ENCODE data around the gene PTPRN.
"Not testable (repeated sequence)": the region's sequence is repeated elsewhere in the genome, so short reads cannot be mapped to it uniquely, and the experiment has no call there.

Gene PTPRN

DNA sequence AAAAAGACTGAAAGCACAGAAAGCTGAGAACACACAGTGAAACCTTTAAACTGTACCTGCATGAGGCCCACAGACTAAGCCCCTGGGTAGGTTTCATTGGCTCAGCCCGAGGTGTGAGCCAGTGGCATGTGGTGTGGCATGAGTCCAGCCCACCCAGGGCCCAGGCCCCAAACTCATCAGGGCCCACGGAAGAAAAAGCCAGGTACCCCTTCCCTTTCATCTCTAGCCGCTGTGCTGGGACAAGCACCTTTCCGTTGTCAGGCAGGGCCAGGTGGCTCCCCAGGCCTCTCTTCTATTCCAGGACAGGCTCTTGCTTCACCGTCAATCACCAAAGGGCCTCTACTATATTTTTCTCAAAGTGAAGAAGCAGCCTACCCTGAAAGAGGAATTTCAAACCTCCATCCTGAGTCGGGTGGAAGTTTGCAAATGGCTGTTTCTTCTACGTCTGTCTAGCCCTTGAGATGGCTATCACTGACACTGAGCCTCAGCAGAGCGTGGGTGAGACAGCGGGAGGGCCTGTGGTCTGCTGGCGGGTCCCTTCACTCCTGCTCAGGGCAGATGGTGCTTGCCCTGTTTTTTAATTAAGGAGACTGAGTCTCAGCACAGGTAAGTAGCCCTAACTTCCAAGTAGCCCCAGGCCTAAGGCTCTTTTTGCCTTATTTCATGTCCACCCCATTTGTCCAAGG, 21.5 kb downstream of the PTPRN start:
- no peaks in the 10 kb centered on the region for H3F3A ChIP-seq (ENCODE audit: insufficient read depth)
- no peaks in the 10 kb centered on the region for H3K27me3 ChIP-seq (ENCODE audit: low read length)
- H2AFZ ChIP-seq (ENCODE audit: low read depth, low read length, severe bottlenecking): no peak overlapping the region
- no peaks in the 10 kb centered on the region for H3K9me3 ChIP-seq (ENCODE audit: insufficient read depth, low read length)
- no peak for TF ChIP-seq CTCF (IDR thresholded peaks at IDR 0.05; ENCODE audit: insufficient read depth, low read length, poor library complexity, severe bottlenecking)
- no peak for TF ChIP-seq EZH2phosphoT487 (conservative IDR thresholded peaks at IDR 0.05; ENCODE audit: low read length)
- no peak overlapping the region for H3K9ac ChIP-seq (ENCODE audit: low read length)
- H3K4me2 ChIP-seq (ENCODE audit: low read depth, low read length, poor library complexity, severe bottlenecking): no peak overlapping the region
- no peaks in the 10 kb centered on the region for H3K36me3 ChIP-seq (ENCODE audit: low read length)
- H3K4me3 ChIP-seq (ENCODE audit: insufficient read depth, low read length, poor library complexity, severe bottlenecking): no peak overlapping the region
- no peak overlapping the region for H3K27ac ChIP-seq (ENCODE audit: low read depth, low read length)
- H3K79me2 ChIP-seq (ENCODE audit: insufficient read depth, low read length): no peaks in the 10 kb centered on the region
- H3K9me2 ChIP-seq (replicated peaks; ENCODE audit: insufficient read depth, low read length): no peaks in the 10 kb centered on the region
- no peaks in the 10 kb centered on the region for H4K20me1 ChIP-seq (ENCODE audit: low read depth, low read length)

DNA sequence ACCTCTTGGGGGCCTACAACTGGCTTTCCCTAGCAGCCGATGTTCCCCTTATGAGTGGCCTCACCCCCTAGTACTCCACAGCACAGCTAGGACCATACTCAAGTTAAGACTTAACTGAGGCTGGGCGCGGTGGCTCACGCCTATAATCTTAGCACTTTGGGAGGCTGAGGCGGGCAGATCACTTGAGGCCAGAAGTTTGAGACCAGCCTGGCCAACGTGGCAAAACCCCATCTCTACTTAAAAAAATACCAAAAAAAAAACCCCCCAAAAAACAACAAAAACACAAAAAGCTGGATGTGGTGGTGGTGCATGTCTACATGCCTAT, 22.1 kb downstream of the PTPRN start:
- not testable (repeated sequence) for H3K9me2 ChIP-seq (replicated peaks; ENCODE audit: insufficient read depth, low read length); H3K27ac ChIP-seq (ENCODE audit: low read depth, low read length); H4K20me1 ChIP-seq (ENCODE audit: low read depth, low read length); H3K9me3 ChIP-seq (ENCODE audit: insufficient read depth, low read length); H2AFZ ChIP-seq (ENCODE audit: low read depth, low read length, severe bottlenecking); H3K79me2 ChIP-seq (ENCODE audit: insufficient read depth, low read length); H3F3A ChIP-seq (ENCODE audit: insufficient read depth); H3K4me2 ChIP-seq (ENCODE audit: low read depth, low read length, poor library complexity, severe bottlenecking); H3K9ac ChIP-seq (ENCODE audit: low read length); H3K27me3 ChIP-seq (ENCODE audit: low read length); H3K4me3 ChIP-seq (ENCODE audit: insufficient read depth, low read length, poor library complexity, severe bottlenecking); H3K36me3 ChIP-seq (ENCODE audit: low read length)

DNA sequence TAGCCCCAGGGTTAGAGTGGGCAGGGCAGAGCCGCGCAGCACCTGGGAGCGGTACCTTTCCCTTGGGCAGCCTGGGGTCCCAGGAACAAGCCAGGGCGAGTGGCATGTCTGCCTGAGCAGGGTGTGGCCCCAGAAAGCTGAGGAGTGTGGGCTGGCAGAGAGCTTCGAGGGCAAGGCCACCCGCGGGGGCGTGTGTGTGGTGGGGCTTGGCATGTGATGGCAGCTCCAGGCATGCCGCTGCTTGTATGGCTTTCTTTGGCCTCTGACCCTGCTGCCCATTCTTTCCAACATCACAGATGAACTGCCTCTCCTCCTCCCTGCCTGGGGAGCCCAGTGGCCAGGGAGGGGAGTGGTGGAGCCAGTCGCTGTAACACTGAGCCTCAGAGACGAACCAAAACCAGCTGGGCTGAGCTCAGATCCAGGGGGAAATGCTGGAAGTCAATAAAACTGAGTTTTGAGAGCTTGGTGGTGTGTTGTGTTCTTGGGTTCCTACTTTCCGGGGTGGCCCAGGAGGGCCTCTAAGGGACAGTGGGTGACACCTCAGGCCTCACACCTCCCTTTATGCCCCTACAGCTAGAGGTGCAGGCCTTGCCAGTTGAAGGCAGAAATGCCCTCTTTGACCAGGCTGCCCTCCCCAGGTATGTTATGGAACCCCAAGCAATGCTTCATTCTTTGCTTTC, 22.6 kb downstream of the PTPRN start:
- Histone ChIP-seq H3K79me2 (ENCODE audit: insufficient read depth, low read length) (no peaks in the 10 kb centered on the region), H3K4me3 (ENCODE audit: insufficient read depth, low read length, poor library complexity, severe bottlenecking) (no peak overlapping the region), H4K20me1 (ENCODE audit: low read depth, low read length) (no peaks in the 10 kb centered on the region), H3K9me3 (ENCODE audit: insufficient read depth, low read length) (no peaks in the 10 kb centered on the region), H3K27ac (ENCODE audit: low read depth, low read length) (no peak overlapping the region), H3K4me2 (ENCODE audit: low read depth, low read length, poor library complexity, severe bottlenecking) (no peak overlapping the region), H3K9ac (ENCODE audit: low read length) (no peak overlapping the region), H3K9me2 (replicated peaks; ENCODE audit: insufficient read depth, low read length) (no peaks in the 10 kb centered on the region), H3K27me3 (ENCODE audit: low read length) (no peaks in the 10 kb centered on the region), H2AFZ (ENCODE audit: low read depth, low read length, severe bottlenecking) (no peak overlapping the region), H3K36me3 (ENCODE audit: low read length) (no peaks in the 10 kb centered on the region), H3F3A (ENCODE audit: insufficient read depth) (no peaks in the 10 kb centered on the region)
- TF ChIP-seq EZH2phosphoT487 (conservative IDR thresholded peaks at IDR 0.05; ENCODE audit: low read length): no peak
- no peak for TF ChIP-seq CTCF (IDR thresholded peaks at IDR 0.05; ENCODE audit: insufficient read depth, low read length, poor library complexity, severe bottlenecking)

- TF ChIP-seq EZH2phosphoT487 (conservative IDR thresholded peaks at IDR 0.05; ENCODE audit: low read length) (no peak), CTCF (IDR thresholded peaks at IDR 0.05; ENCODE audit: insufficient read depth, low read length, poor library complexity, severe bottlenecking) (no peak)
- no peak overlapping the region for H3K4me2 ChIP-seq (ENCODE audit: low read depth, low read length, poor library complexity, severe bottlenecking)
- H3F3A ChIP-seq (ENCODE audit: insufficient read depth): no peaks in the 10 kb centered on the region
- H4K20me1 ChIP-seq (ENCODE audit: low read depth, low read length): no peaks in the 10 kb centered on the region
- H3K4me3 ChIP-seq (ENCODE audit: insufficient read depth, low read length, poor library complexity, severe bottlenecking): no peak overlapping the region
- H3K27me3 ChIP-seq (ENCODE audit: low read length): no peaks in the 10 kb centered on the region
- no peak overlapping the region for H2AFZ ChIP-seq (ENCODE audit: low read depth, low read length, severe bottlenecking)
- no peak overlapping the region for H3K9ac ChIP-seq (ENCODE audit: low read length)
- H3K9me2 ChIP-seq (replicated peaks; ENCODE audit: insufficient read depth, low read length): no peaks in the 10 kb centered on the region
- H3K79me2 ChIP-seq (ENCODE audit: insufficient read depth, low read length): no peaks in the 10 kb centered on the region
- H3K36me3 ChIP-seq (ENCODE audit: low read length): no peaks in the 10 kb centered on the region
- no peak overlapping the region for H3K27ac ChIP-seq (ENCODE audit: low read depth, low read length)
- H3K9me3 ChIP-seq (ENCODE audit: insufficient read depth, low read length): no peaks in the 10 kb centered on the region
These were observed 23.2 kb downstream of the PTPRN start for GRCh38 chr2:219285894-219286425.
